Activated naive CD8-positive, alpha-beta T cell treated with anti-CD3 and anti-CD28 coated beads for 36 hours (primary cell): ENCODE data around the gene TMEM242. TPM values are rescaled to one million over a fixed set of nuclear protein-coding genes. Genes with fewer than 3 reads are reported as not detected.

Experiments
- DNase-seq: peaks from one replicate; pipeline ENCODE4 v3.0.0; 2021
- H3K27ac Mint-ChIP-seq: one replicate; pipeline ENCODE4 v1.8.0; 2022; ENCODE audit warnings: mild to moderate bottlenecking, moderate library complexity, mixed read lengths
- H3K27me3 Mint-ChIP-seq: one replicate; pipeline ENCODE4 v1.8.0; 2022; ENCODE audit warnings: mild to moderate bottlenecking, mixed read lengths
- H3K36me3 Mint-ChIP-seq: one replicate; pipeline ENCODE4 v1.8.0; 2021; ENCODE audit warnings: mild to moderate bottlenecking, mixed read lengths
- H3K4me1 Mint-ChIP-seq: one replicate; pipeline ENCODE4 v1.8.0; 2021; ENCODE audit warnings: mixed read lengths
- H3K4me3 Mint-ChIP-seq: one replicate; pipeline ENCODE4 v1.8.0; 2022; ENCODE audit warnings: mild to moderate bottlenecking, moderate library complexity, mixed read lengths
- H3K9me3 Mint-ChIP-seq: one replicate; pipeline ENCODE4 v1.8.0; 2022; ENCODE audit warnings: mixed read lengths
- total RNA-seq, 2 experiments: library from RNA; stranded (reverse); gene quantifications; one replicate each; pipeline ENCODE4 v1.2.3, GENCODE V29; 2021

The TMEM242 gene
- total RNA-seq, 2 experiments from 2014 or later: 10.2 to 10.5 TPM

- H3K4me3 Mint-ChIP-seq: no peak overlapping the region
- no peaks in the 10 kb centered on the region for H3K9me3 Mint-ChIP-seq
- no peak for DNase-seq
- no peaks in the 10 kb centered on the region for H3K4me1 Mint-ChIP-seq
- H3K27me3 Mint-ChIP-seq: no peaks in the 10 kb centered on the region
- H3K27ac Mint-ChIP-seq: no peak overlapping the region
- no peaks in the 10 kb centered on the region for H3K36me3 Mint-ChIP-seq
These were observed 15.7 kb downstream of the TMEM242 start for GRCh38 chr6:157307661-157308060.

GRCh38 chr6:157305670-157306653, 17.4 kb downstream of the TMEM242 start:
- no peaks in the 10 kb centered on the region for H3K9me3 Mint-ChIP-seq
- DNase-seq: no peak
- no peaks in the 10 kb centered on the region for H3K4me1 Mint-ChIP-seq
- no peak overlapping the region for H3K27ac Mint-ChIP-seq
- no peak overlapping the region for H3K4me3 Mint-ChIP-seq
- no peaks in the 10 kb centered on the region for H3K36me3 Mint-ChIP-seq
- no peaks in the 10 kb centered on the region for H3K27me3 Mint-ChIP-seq

GRCh38 chr6:157304899-157305663, 18.2 kb downstream of the TMEM242 start:
- Mint-ChIP-seq H3K27me3 (no peaks in the 10 kb centered on the region), H3K9me3 (no peaks in the 10 kb centered on the region), H3K27ac (no peak overlapping the region), H3K4me3 (no peak overlapping the region), H3K4me1 (no peaks in the 10 kb centered on the region), H3K36me3 (no peaks in the 10 kb centered on the region)
- no peak for DNase-seq

GRCh38 chr6:157302736-157303135, 20.6 kb downstream of the TMEM242 start:
- no peak overlapping the region for H3K4me3 Mint-ChIP-seq
- peaks cover 3% of the 10 kb centered on the region for H3K36me3 Mint-ChIP-seq
- H3K27me3 Mint-ChIP-seq: no peaks in the 10 kb centered on the region
- peaks cover 3% of the 10 kb centered on the region for H3K4me1 Mint-ChIP-seq
- H3K27ac Mint-ChIP-seq: no peak overlapping the region
- no peaks in the 10 kb centered on the region for H3K9me3 Mint-ChIP-seq
- no peak for DNase-seq

- H3K36me3 Mint-ChIP-seq: peaks cover 3% of the 10 kb centered on the region
- peaks cover 3% of the 10 kb centered on the region for H3K4me1 Mint-ChIP-seq
- H3K27ac Mint-ChIP-seq: no peak overlapping the region
- no peak overlapping the region for H3K4me3 Mint-ChIP-seq
- H3K27me3 Mint-ChIP-seq: no peaks in the 10 kb centered on the region
- DNase-seq: no peak
- no peaks in the 10 kb centered on the region for H3K9me3 Mint-ChIP-seq
These were observed 22.9 kb downstream of the TMEM242 start for GRCh38 chr6:157300436-157300835.

GRCh38 chr6:157300006-157300405, 23.3 kb downstream of the TMEM242 start:
- no peak for DNase-seq
- no peaks in the 10 kb centered on the region for H3K9me3 Mint-ChIP-seq
- H3K4me1 Mint-ChIP-seq: peaks cover 3% of the 10 kb centered on the region
- no peak overlapping the region for H3K4me3 Mint-ChIP-seq
- no peaks in the 10 kb centered on the region for H3K27me3 Mint-ChIP-seq
- H3K36me3 Mint-ChIP-seq: peaks cover 3% of the 10 kb centered on the region
- H3K27ac Mint-ChIP-seq: no peak overlapping the region

GRCh38 chr6:157298216-157298724, 25.0 kb downstream of the TMEM242 start:
- Mint-ChIP-seq H3K4me3 (no peak overlapping the region), H3K9me3 (no peaks in the 10 kb centered on the region), H3K4me1 (peaks cover 3% of the 10 kb centered on the region), H3K36me3 (peaks cover 3% of the 10 kb centered on the region), H3K27me3 (no peaks in the 10 kb centered on the region), H3K27ac (no peak overlapping the region)
- no peak for DNase-seq

- no peaks in the 10 kb centered on the region for H3K9me3 Mint-ChIP-seq
- H3K36me3 Mint-ChIP-seq: peaks cover 2% of the 10 kb centered on the region
- no peak for DNase-seq
- peaks cover 6% of the 10 kb centered on the region for H3K4me1 Mint-ChIP-seq
- no peak overlapping the region for H3K27ac Mint-ChIP-seq
- no peak overlapping the region for H3K4me3 Mint-ChIP-seq
- H3K27me3 Mint-ChIP-seq: no peaks in the 10 kb centered on the region
These were observed 28.7 kb downstream of the TMEM242 start for GRCh38 chr6:157294654-157295053.

- Mint-ChIP-seq H3K27ac (no peak overlapping the region), H3K4me3 (no peak overlapping the region), H3K9me3 (no peaks in the 10 kb centered on the region), H3K27me3 (no peaks in the 10 kb centered on the region), H3K4me1 (peaks cover 6% of the 10 kb centered on the region), H3K36me3 (peaks cover 2% of the 10 kb centered on the region)
- DNase-seq: no peak
These were observed 29.5 kb downstream of the TMEM242 start for GRCh38 chr6:157293780-157294179.

- no peak overlapping the region for H3K4me3 Mint-ChIP-seq
- H3K4me1 Mint-ChIP-seq: peaks cover 3% of the 10 kb centered on the region
- no peaks in the 10 kb centered on the region for H3K27me3 Mint-ChIP-seq
- no peak overlapping the region for H3K27ac Mint-ChIP-seq
- peaks cover 2% of the 10 kb centered on the region for H3K36me3 Mint-ChIP-seq
- no peak for DNase-seq
- no peaks in the 10 kb centered on the region for H3K9me3 Mint-ChIP-seq
These were observed 31.1 kb downstream of the TMEM242 start for GRCh38 chr6:157292202-157292601.

- Mint-ChIP-seq H3K27ac (no peak overlapping the region), H3K27me3 (no peaks in the 10 kb centered on the region), H3K4me1 (peaks cover 3% of the 10 kb centered on the region), H3K9me3 (no peaks in the 10 kb centered on the region), H3K36me3 (peaks cover 2% of the 10 kb centered on the region), H3K4me3 (no peak overlapping the region)
- DNase-seq: no peak
These were observed 32.0 kb downstream of the TMEM242 start for GRCh38 chr6:157291356-157291755.

- H3K9me3 Mint-ChIP-seq: no peaks in the 10 kb centered on the region
- H3K36me3 Mint-ChIP-seq: peaks cover 2% of the 10 kb centered on the region
- peaks cover 3% of the 10 kb centered on the region for H3K4me1 Mint-ChIP-seq
- no peak for DNase-seq
- H3K4me3 Mint-ChIP-seq: no peak overlapping the region
- H3K27me3 Mint-ChIP-seq: no peaks in the 10 kb centered on the region
- H3K27ac Mint-ChIP-seq: no peak overlapping the region
These were observed 32.5 kb downstream of the TMEM242 start for GRCh38 chr6:157290797-157291196.

- Mint-ChIP-seq H3K4me3 (no peak overlapping the region), H3K27me3 (no peaks in the 10 kb centered on the region), H3K9me3 (no peaks in the 10 kb centered on the region), H3K4me1 (peaks cover 3% of the 10 kb centered on the region), H3K27ac (no peak overlapping the region), H3K36me3 (peaks cover 2% of the 10 kb centered on the region)
- no peak for DNase-seq
These were observed 33.6 kb downstream of the TMEM242 start for GRCh38 chr6:157289764-157290163.

- Mint-ChIP-seq H3K27ac (no peak overlapping the region), H3K4me1 (peaks cover 3% of the 10 kb centered on the region), H3K4me3 (no peak overlapping the region), H3K36me3 (peaks cover 2% of the 10 kb centered on the region), H3K27me3 (no peaks in the 10 kb centered on the region), H3K9me3 (no peaks in the 10 kb centered on the region)
- no peak for DNase-seq
These were observed 34.7 kb downstream of the TMEM242 start for GRCh38 chr6:157288575-157288974.

GRCh38 chr6:157287923-157288322, 35.4 kb downstream of the TMEM242 start:
- Mint-ChIP-seq H3K4me3 (no peak overlapping the region), H3K27ac (no peak overlapping the region), H3K36me3 (peaks cover 2% of the 10 kb centered on the region)

More at GRCh38 chr6:157287923-157288322, 35.4 kb downstream of the TMEM242 start:
- DNase-seq: no peak
- H3K4me1 Mint-ChIP-seq: peaks cover 3% of the 10 kb centered on the region
- H3K9me3 Mint-ChIP-seq: no peaks in the 10 kb centered on the region
- no peaks in the 10 kb centered on the region for H3K27me3 Mint-ChIP-seq
